HK-2 (cell line): ENCODE measurements around the gene GALNT18.
"Not testable (repeated sequence)": the region's sequence is repeated elsewhere in the genome, so short reads cannot be mapped to it uniquely, and the experiment has no call there.

Source experiments
- DNase-seq: peaks from one replicate; pipeline ENCODE4 v3.0.0-alpha.2; 2018; ENCODE audit not compliant: unreplicated experiment

The GALNT18 gene

GRCh38 chr11:11459578-11459977 lies 162.2 kb downstream of the GALNT18 start:
- no peak for DNase-seq

- DNase-seq, result no peak
Measured at GRCh38 chr11:11458485-11458884, 163.3 kb downstream of the GALNT18 start.

GRCh38 chr11:11458001-11458400 lies 163.8 kb downstream of the GALNT18 start:
- DNase-seq, result no peak

- no peak for DNase-seq
Measured at GRCh38 chr11:11456866-11457265, 164.9 kb downstream of the GALNT18 start.

- DNase-seq, result no peak
Measured at GRCh38 chr11:11454671-11455223, 167.1 kb downstream of the GALNT18 start.

GRCh38 chr11:11451501-11452005 lies 170.3 kb downstream of the GALNT18 start:
- DNase-seq, result peak; percentile 18

- no peak for DNase-seq
Measured at GRCh38 chr11:11450744-11451362, 171.0 kb downstream of the GALNT18 start.

- no peak for DNase-seq
Measured at GRCh38 chr11:11449327-11449726, 172.5 kb downstream of the GALNT18 start.

GRCh38 chr11:11448626-11449025 lies 173.2 kb downstream of the GALNT18 start:
- DNase-seq, result no peak

- not testable (repeated sequence) for DNase-seq
Measured at GRCh38 chr11:11447601-11448000, 174.2 kb downstream of the GALNT18 start.

- no peak for DNase-seq
Measured at GRCh38 chr11:11446967-11447366, 174.8 kb downstream of the GALNT18 start.

- no peak for DNase-seq
Measured at GRCh38 chr11:11446564-11446963, 175.2 kb downstream of the GALNT18 start.

GRCh38 chr11:11445441-11446185 lies 176.2 kb downstream of the GALNT18 start:
- no peak for DNase-seq

GRCh38 chr11:11444804-11445131 lies 177.0 kb downstream of the GALNT18 start:
- no peak for DNase-seq

GRCh38 chr11:11444027-11444803 lies 177.6 kb downstream of the GALNT18 start:
- no peak for DNase-seq

GRCh38 chr11:11442791-11443190 lies 179.0 kb downstream of the GALNT18 start:
- no peak for DNase-seq

GRCh38 chr11:11441516-11441915 lies 180.3 kb downstream of the GALNT18 start:
- no peak for DNase-seq

GRCh38 chr11:11441091-11441490 lies 180.7 kb downstream of the GALNT18 start:
- no peak for DNase-seq

- no peak for DNase-seq
Measured at GRCh38 chr11:11440144-11440543, 181.7 kb downstream of the GALNT18 start.

GRCh38 chr11:11439591-11439990 lies 182.2 kb downstream of the GALNT18 start:
- no peak for DNase-seq

- DNase-seq, result no peak
Measured at GRCh38 chr11:11436715-11437313, 185.0 kb downstream of the GALNT18 start.

GRCh38 chr11:11435635-11436034 lies 186.2 kb downstream of the GALNT18 start:
- no peak for DNase-seq
